H1 (cell line): ENCODE results near the gene UTP3.

Experiments
- CTCF ChIP-seq, 3 experiments: IDR thresholded peaks; 1 replicate in 2 of 3; 2 replicates in 1 of 3; pipeline versions ENCODE4 v1.5.1 to v1.6.1; 2011; ENCODE audit warnings: low read length in 3 of 3, mild to moderate bottlenecking in 3 of 3, inconsistent platforms in 2 of 3, low read depth in 1 of 3, moderate library complexity in 1 of 3; ENCODE audit not compliant: insufficient read depth in 1 of 3; ENCODE audit errors: control extremely low read depth in 1 of 3
- KDM5A ChIP-seq: fragments of 200-600 bp; IDR thresholded peaks from 2 replicates; pipeline ENCODE4 v1.7.1; 2012; ENCODE audit warnings: mild to moderate bottlenecking, low read length, inconsistent platforms, mixed read lengths
- POLR2A ChIP-seq, 2 experiments: IDR thresholded peaks; 1 replicate in 1 of 2; 2 replicates in 1 of 2; pipeline ENCODE4 v1.6.1; 2011; ENCODE audit warnings: low read depth in 2 of 2, low read length in 2 of 2, mild to moderate bottlenecking in 2 of 2; ENCODE audit errors: control extremely low read depth in 1 of 2
- USF2 ChIP-seq: IDR thresholded peaks from 2 replicates; pipeline ENCODE4 v1.6.1; 2011; ENCODE audit warnings: low read length, improper control_type of control experiment

- no peak for TF ChIP-seq USF2
- no peak for TF ChIP-seq KDM5A
- TF ChIP-seq CTCF (IDR thresholded peaks at IDR 0.05; ENCODE audit: control extremely low read depth in 1 of 3, insufficient read depth in 1 of 3, low read depth in 1 of 3, low read length in 3 of 3), result no peak
- no peak for TF ChIP-seq POLR2A (IDR thresholded peaks at IDR 0.05; ENCODE audit: control extremely low read depth in 1 of 2, low read depth in 2 of 2, low read length in 2 of 2)
Observed at GRCh38 chr4:70714079-70714887, 26.0 kb downstream of the UTP3 start.
